HG02870 (cell line): ENCODE data around the gene PLEKHA6.
A peak's percentile ranks its signal among the peaks of the same experiment; 100 is the strongest.

Experiments
- ATAC-seq: cut with Tn5 transposase; IDR thresholded peaks from one replicate; pipeline ENCODE4 v1.9.1; 2021; ENCODE audit warnings: mild to moderate bottlenecking, moderate library complexity; ENCODE audit not compliant: unreplicated experiment

The PLEKHA6 gene

GRCh38 chr1:204383163-204383904 lies 23.6 kb upstream of the PLEKHA6 start:
- no peak for ATAC-seq

- ATAC-seq: no peak
Measured at GRCh38 chr1:204382714-204383083, 23.0 kb upstream of the PLEKHA6 start.

GRCh38 chr1:204380293-204380831 lies 20.6 kb upstream of the PLEKHA6 start:
- no peak for ATAC-seq

- ATAC-seq: no peak
Measured at GRCh38 chr1:204377800-204378668, 18.3 kb upstream of the PLEKHA6 start.

GRCh38 chr1:204376919-204377799 lies 17.4 kb upstream of the PLEKHA6 start:
- ATAC-seq: no peak

- ATAC-seq: no peak
Measured at GRCh38 chr1:204376465-204376864, 16.7 kb upstream of the PLEKHA6 start.

GRCh38 chr1:204373911-204374310 lies 14.2 kb upstream of the PLEKHA6 start:
- ATAC-seq: no peak

GRCh38 chr1:204370176-204370575 lies 10.4 kb upstream of the PLEKHA6 start:
- no peak for ATAC-seq

GRCh38 chr1:204368996-204369726 lies 9.4 kb upstream of the PLEKHA6 start:
- ATAC-seq: no peak

- no peak for ATAC-seq
Measured at GRCh38 chr1:204367956-204368355, 8.2 kb upstream of the PLEKHA6 start.

- ATAC-seq: no peak
Measured at GRCh38 chr1:204367193-204367858, 7.6 kb upstream of the PLEKHA6 start.

- ATAC-seq: no peak
Measured at GRCh38 chr1:204366759-204367158, 7.0 kb upstream of the PLEKHA6 start.

- peak; percentile 54 for ATAC-seq
Measured at GRCh38 chr1:204363335-204364114, 3.8 kb upstream of the PLEKHA6 start.

- ATAC-seq: no peak
Measured at GRCh38 chr1:204362984-204363334, 3.2 kb upstream of the PLEKHA6 start.

GRCh38 chr1:204361781-204362180 lies 2.1 kb upstream of the PLEKHA6 start:
- ATAC-seq: no peak

GRCh38 chr1:204361341-204361771 lies 1.6 kb upstream of the PLEKHA6 start:
- ATAC-seq: no peak

GRCh38 chr1:204360314-204360713 lies 585 bp upstream of the PLEKHA6 start:
- ATAC-seq: no peak

GRCh38 chr1:204359131-204359473 lies 627 bp downstream of the PLEKHA6 start:
- ATAC-seq: no peak

- ATAC-seq: no peak
Measured at GRCh38 chr1:204358605-204359004, 1.1 kb downstream of the PLEKHA6 start.
